Stomach (tissue), 4 donors: ENCODE measurements around the gene FAM107B.

Source experiments
- EP300 ChIP-seq: sonication (generic); formaldehyde crosslinking; IDR thresholded peaks from one replicate; pipeline ENCODE4 v1.6.1; 2017; ENCODE audit warnings: antibody characterized with exemption
- POLR2A ChIP-seq, 4 donors: fragments of 450-650 bp; IDR thresholded peaks; one replicate each; pipeline ENCODE4 v1.6.1; 2016; ENCODE audit warnings: antibody characterized with exemption in 4 of 4, control low read depth in 2 of 4, mild to moderate bottlenecking in 1 of 4, moderate library complexity in 1 of 4
- POLR2AphosphoS5 ChIP-seq, 3 donors: sonication (generic); formaldehyde crosslinking; IDR thresholded peaks; one replicate each; pipeline ENCODE4 v1.6.1; 2016; ENCODE audit warnings: antibody characterized with exemption in 3 of 3
- TF ChIP-seq, protein P1 (sequence below), 7 experiments: fragments of 450-650 bp in 4 of 7; fragments of 200-600 bp in 3 of 7; sonication (generic) in 3 of 7; IDR thresholded peaks; one replicate each; pipeline ENCODE4 v1.5.1; 2016 to 2019; ENCODE audit warnings: antibody characterized with exemption in 7 of 7, control low read depth in 2 of 7, mild to moderate bottlenecking in 1 of 7

DNA sequence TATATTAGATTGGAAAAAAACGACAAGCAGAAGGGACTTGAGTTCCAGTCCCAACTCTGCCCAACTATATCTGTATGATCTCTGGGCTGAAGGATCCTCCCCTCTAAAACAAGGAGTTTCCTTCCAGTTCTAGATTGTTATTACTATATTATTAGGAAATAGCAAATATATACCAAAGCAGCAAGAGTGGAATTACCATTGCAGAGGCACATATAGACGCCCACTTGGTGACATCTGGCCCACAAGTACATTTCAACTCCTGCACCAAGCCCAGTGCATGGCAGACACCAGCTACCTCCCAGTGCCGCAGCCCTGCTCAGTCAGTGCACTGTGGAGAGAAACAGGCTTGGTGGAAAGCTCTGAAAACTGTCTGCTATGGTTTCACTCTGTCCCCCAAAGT is 201.9 kb downstream of the FAM107B start:
- TF ChIP-seq, protein P1, sequence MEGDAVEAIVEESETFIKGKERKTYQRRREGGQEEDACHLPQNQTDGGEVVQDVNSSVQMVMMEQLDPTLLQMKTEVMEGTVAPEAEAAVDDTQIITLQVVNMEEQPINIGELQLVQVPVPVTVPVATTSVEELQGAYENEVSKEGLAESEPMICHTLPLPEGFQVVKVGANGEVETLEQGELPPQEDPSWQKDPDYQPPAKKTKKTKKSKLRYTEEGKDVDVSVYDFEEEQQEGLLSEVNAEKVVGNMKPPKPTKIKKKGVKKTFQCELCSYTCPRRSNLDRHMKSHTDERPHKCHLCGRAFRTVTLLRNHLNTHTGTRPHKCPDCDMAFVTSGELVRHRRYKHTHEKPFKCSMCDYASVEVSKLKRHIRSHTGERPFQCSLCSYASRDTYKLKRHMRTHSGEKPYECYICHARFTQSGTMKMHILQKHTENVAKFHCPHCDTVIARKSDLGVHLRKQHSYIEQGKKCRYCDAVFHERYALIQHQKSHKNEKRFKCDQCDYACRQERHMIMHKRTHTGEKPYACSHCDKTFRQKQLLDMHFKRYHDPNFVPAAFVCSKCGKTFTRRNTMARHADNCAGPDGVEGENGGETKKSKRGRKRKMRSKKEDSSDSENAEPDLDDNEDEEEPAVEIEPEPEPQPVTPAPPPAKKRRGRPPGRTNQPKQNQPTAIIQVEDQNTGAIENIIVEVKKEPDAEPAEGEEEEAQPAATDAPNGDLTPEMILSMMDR (IDR thresholded peaks at IDR 0.05), result no peak
- TF ChIP-seq EP300 (no peak), POLR2A (IDR thresholded peaks at IDR 0.05) (no peak), POLR2AphosphoS5 (IDR thresholded peaks at IDR 0.05) (no peak)
